Adrenal gland (tissue), 5 donors: Measurements from ENCODE around the gene ANKRD53.

ENCODE experiments used
- CTCF ChIP-seq, 6 experiments: fragments of 450-650 bp in 4 of 6; fragments of 200-600 bp in 2 of 6; sonication (generic) in 1 of 6; IDR thresholded peaks; 1 replicate in 5 of 6; 2 replicates in 1 of 6; pipeline versions ENCODE4 v1.5.1 to v1.8.0; 2016 to 2021; ENCODE audit warnings: antibody characterized with exemption in 6 of 6, mild to moderate bottlenecking in 2 of 6, moderate library complexity in 1 of 6
- POLR2A ChIP-seq, 2 donors: fragments of 450-650 bp; IDR thresholded peaks; one replicate each; pipeline ENCODE4 v1.6.1; 2017; ENCODE audit warnings: antibody characterized with exemption in 2 of 2, mild to moderate bottlenecking in 2 of 2, moderate library complexity in 1 of 2
- donor health status: DM: no; HTN: no; CAD: no.

- no peak for TF ChIP-seq CTCF (IDR thresholded peaks at IDR 0.05)
- no peak for TF ChIP-seq POLR2A (IDR thresholded peaks at IDR 0.05)
Measured at GRCh38 chr2:70954886-70955285, 23.5 kb upstream of the ANKRD53 start.
